Nephron progenitor cell (in vitro differentiated cells): ENCODE data around the gene TNS1.

Experiments
- DNase-seq: peaks from one replicate; pipeline ENCODE4 v3.0.0; 2021
- H3K27ac Mint-ChIP-seq: 2 replicates; pipeline ENCODE4 v1.8.0; 2021; ENCODE audit warnings: mild to moderate bottlenecking, moderate library complexity, mixed read lengths
- H3K27me3 Mint-ChIP-seq: 2 replicates; pipeline ENCODE4 v1.8.0; 2021; ENCODE audit warnings: mild to moderate bottlenecking, low read depth, mixed read lengths; ENCODE audit not compliant: poor library complexity
- H3K36me3 Mint-ChIP-seq: 2 replicates; pipeline ENCODE4 v1.8.0; 2021; ENCODE audit warnings: low read depth, mixed read lengths
- H3K4me1 Mint-ChIP-seq: 2 replicates; pipeline ENCODE4 v1.8.0; 2021; ENCODE audit warnings: mixed read lengths
- H3K4me3 Mint-ChIP-seq: 2 replicates; pipeline ENCODE4 v1.8.0; 2021; ENCODE audit warnings: mild to moderate bottlenecking, moderate library complexity, mixed read lengths
- H3K9me3 Mint-ChIP-seq: 2 replicates; pipeline ENCODE4 v1.8.0; 2021; ENCODE audit warnings: mild to moderate bottlenecking, moderate library complexity, mixed read lengths
- TF ChIP-seq, protein P1 (sequence below): fragments of 200-600 bp; sonication (generic); IDR thresholded peaks from 2 replicates; pipeline ENCODE4 v1.5.0; 2021; ENCODE audit warnings: antibody characterized with exemption

The TNS1 gene

GRCh38 chr2:218015586-218016521 lies 13.1 kb upstream of the TNS1 start:
- no peaks in the 10 kb centered on the region for H3K36me3 Mint-ChIP-seq
- no peaks in the 10 kb centered on the region for H3K9me3 Mint-ChIP-seq
- H3K4me1 Mint-ChIP-seq, result peaks cover 84% of the 10 kb centered on the region
- peaks cover 30% of the 10 kb centered on the region for H3K27me3 Mint-ChIP-seq
- no peak overlapping the region for H3K4me3 Mint-ChIP-seq
- TF ChIP-seq, protein P1, sequence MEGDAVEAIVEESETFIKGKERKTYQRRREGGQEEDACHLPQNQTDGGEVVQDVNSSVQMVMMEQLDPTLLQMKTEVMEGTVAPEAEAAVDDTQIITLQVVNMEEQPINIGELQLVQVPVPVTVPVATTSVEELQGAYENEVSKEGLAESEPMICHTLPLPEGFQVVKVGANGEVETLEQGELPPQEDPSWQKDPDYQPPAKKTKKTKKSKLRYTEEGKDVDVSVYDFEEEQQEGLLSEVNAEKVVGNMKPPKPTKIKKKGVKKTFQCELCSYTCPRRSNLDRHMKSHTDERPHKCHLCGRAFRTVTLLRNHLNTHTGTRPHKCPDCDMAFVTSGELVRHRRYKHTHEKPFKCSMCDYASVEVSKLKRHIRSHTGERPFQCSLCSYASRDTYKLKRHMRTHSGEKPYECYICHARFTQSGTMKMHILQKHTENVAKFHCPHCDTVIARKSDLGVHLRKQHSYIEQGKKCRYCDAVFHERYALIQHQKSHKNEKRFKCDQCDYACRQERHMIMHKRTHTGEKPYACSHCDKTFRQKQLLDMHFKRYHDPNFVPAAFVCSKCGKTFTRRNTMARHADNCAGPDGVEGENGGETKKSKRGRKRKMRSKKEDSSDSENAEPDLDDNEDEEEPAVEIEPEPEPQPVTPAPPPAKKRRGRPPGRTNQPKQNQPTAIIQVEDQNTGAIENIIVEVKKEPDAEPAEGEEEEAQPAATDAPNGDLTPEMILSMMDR, result no peak
- no peak overlapping the region for H3K27ac Mint-ChIP-seq
- no peak for DNase-seq

DNA sequence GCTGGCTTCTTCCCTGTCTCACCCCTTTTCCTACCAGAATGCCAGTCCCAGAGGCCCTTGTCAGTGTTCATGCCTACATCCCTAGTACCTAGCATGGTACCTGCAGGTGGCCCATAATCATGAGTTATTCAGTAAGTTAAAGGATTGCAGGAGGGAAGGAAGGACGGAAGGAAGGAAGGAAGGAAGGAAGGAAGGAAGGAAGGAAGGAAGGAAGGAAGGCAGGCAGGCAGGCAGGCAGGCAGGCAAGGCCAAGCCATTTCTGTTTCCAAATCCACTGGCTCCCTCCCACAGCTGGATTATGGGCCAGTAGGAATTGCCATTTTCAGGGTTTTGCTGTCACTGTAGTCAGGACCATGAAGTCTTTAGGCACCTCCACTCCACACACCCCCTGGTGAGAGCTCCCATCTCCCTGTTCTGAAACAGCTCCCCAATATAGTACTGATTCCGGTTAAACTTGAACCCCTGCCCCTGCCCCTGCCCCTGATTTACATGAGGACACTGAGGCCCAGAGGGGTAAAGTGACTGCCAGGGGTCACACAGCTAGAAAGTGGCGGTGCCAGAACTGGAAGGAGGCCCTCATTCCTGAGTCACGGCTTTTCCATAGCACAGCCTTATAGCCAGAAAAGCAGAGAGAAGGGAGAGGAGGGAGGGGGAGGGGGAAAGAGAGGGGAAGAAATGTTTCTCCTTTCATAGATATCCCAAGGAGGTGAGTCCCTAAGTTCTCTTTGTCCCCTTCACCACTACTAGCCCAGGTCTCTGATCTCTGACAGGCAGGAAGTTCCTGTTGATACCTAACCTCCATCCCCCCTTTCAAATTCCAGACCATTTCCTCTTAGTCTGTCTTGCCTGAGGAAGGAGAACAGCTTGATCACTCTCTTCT lies 12.2 kb upstream of the TNS1 start:
- TF ChIP-seq, protein P1, result no peak
- Mint-ChIP-seq H3K9me3 (no peaks in the 10 kb centered on the region), H3K27me3 (peaks cover 34% of the 10 kb centered on the region), H3K4me3 (no peak overlapping the region), H3K36me3 (no peaks in the 10 kb centered on the region), H3K4me1 (peaks cover 78% of the 10 kb centered on the region), H3K27ac (peak overlapping the region; percentile 25)
- no peak for DNase-seq

GRCh38 chr2:218013289-218013688 lies 10.5 kb upstream of the TNS1 start:
- H3K27me3 Mint-ChIP-seq, result peaks cover 48% of the 10 kb centered on the region
- no peak overlapping the region for H3K4me3 Mint-ChIP-seq
- H3K27ac Mint-ChIP-seq, result no peak overlapping the region
- peaks cover 74% of the 10 kb centered on the region for H3K4me1 Mint-ChIP-seq
- TF ChIP-seq, protein P1, result no peak
- DNase-seq, result no peak
- H3K36me3 Mint-ChIP-seq, result no peaks in the 10 kb centered on the region
- H3K9me3 Mint-ChIP-seq, result no peaks in the 10 kb centered on the region

DNA sequence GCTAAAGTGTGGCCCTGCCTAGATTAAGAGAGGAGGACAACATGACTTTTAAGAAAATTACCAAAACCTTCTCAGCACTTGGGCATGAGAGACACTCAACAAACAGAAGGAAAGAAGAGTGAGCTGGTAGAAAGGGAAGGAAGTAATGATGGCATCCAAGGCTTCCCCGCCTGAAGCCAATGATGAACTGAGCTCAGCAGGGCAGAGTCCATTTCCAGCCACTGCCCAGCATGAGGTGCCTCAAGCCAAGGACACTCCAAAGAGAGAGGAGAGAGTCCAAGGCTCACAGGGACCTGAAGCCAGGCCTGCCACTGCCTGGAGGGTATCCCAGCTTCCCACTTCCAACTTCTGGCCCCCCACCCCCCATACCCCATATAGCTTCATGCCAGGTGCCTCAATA lies 9.5 kb upstream of the TNS1 start:
- H3K36me3 Mint-ChIP-seq, result no peaks in the 10 kb centered on the region
- no peaks in the 10 kb centered on the region for H3K9me3 Mint-ChIP-seq
- H3K4me1 Mint-ChIP-seq, result peaks cover 72% of the 10 kb centered on the region
- no peak for DNase-seq
- TF ChIP-seq, protein P1, result no peak
- H3K4me3 Mint-ChIP-seq, result no peak overlapping the region
- no peak overlapping the region for H3K27ac Mint-ChIP-seq
- peaks cover 52% of the 10 kb centered on the region for H3K27me3 Mint-ChIP-seq

DNA sequence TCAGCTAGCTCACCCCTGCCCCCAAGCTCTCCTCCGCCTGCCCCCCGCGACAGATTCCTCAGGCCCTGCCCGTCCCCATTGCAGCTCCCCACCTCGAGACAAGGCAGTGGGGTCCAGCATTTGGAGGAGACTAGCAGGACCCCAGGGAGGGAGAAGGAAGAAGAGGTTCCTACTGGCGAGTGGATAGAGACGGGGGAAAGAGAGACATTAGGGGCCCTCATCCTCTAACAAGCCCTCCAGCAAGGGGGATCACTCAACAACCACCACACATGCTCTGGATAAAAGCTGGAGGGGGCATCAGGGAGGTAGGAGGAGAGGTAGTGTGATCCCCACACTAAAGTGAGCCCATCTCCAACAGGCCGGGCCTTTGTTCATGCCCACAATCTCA lies 8.9 kb upstream of the TNS1 start:
- Mint-ChIP-seq H3K27me3 (peaks cover 50% of the 10 kb centered on the region), H3K36me3 (no peaks in the 10 kb centered on the region), H3K4me3 (no peak overlapping the region)

More for the DNA sequence above, 8.9 kb upstream of the TNS1 start:
- Mint-ChIP-seq H3K27ac (no peak overlapping the region), H3K9me3 (no peaks in the 10 kb centered on the region), H3K4me1 (peaks cover 75% of the 10 kb centered on the region)
- DNase-seq, result no peak
- TF ChIP-seq, protein P1, result no peak
